Uterus (tissue), 2 donors: ENCODE data around the gene STX16.

Experiments
- POLR2A ChIP-seq, 2 donors: fragments of 450-650 bp; IDR thresholded peaks; one replicate each; pipeline ENCODE4 v1.6.1; 2016; ENCODE audit warnings: antibody characterized with exemption in 2 of 2, mild to moderate bottlenecking in 1 of 2, moderate library complexity in 1 of 2
- TF ChIP-seq, protein P1 (sequence below), 4 experiments: fragments of 200-600 bp in 2 of 4; fragments of 450-650 bp in 2 of 4; sonication (generic) in 2 of 4; IDR thresholded peaks; one replicate each; pipeline ENCODE4 v1.5.1; 2016 to 2019; ENCODE audit warnings: antibody characterized with exemption in 4 of 4, mild to moderate bottlenecking in 2 of 4, moderate library complexity in 1 of 4

GRCh38 chr20:58638467-58639181, 12.5 kb upstream of the STX16 start:
- TF ChIP-seq, protein P1, sequence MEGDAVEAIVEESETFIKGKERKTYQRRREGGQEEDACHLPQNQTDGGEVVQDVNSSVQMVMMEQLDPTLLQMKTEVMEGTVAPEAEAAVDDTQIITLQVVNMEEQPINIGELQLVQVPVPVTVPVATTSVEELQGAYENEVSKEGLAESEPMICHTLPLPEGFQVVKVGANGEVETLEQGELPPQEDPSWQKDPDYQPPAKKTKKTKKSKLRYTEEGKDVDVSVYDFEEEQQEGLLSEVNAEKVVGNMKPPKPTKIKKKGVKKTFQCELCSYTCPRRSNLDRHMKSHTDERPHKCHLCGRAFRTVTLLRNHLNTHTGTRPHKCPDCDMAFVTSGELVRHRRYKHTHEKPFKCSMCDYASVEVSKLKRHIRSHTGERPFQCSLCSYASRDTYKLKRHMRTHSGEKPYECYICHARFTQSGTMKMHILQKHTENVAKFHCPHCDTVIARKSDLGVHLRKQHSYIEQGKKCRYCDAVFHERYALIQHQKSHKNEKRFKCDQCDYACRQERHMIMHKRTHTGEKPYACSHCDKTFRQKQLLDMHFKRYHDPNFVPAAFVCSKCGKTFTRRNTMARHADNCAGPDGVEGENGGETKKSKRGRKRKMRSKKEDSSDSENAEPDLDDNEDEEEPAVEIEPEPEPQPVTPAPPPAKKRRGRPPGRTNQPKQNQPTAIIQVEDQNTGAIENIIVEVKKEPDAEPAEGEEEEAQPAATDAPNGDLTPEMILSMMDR (IDR thresholded peaks at IDR 0.05): no peak
- TF ChIP-seq POLR2A (IDR thresholded peaks at IDR 0.05): no peak
